Right forelimb (tissue), 1 donor: Measurements from ENCODE around the gene RBFOX1.

Source experiments
- DNase-seq: peaks from one replicate; pipeline ENCODE4 v3.0.0-alpha.2; 2018

Gene RBFOX1

DNA sequence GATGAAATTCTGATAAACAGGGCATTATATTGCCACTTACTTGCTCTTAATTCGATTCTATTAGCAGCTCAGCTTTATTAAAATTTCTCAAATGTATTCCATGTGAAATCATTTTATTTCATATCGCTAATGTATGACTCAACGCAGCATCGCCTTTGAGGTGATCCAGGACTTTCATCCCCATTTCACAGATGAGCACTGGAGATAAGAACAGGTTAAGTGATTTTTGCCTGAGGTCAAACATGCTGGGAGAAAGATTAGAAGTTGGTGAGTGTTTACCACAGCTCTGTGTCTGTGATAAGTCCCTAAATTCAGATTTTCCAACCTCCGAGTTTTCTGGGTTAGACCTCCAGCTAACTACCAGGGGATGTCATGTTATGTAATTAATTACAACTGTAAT, 43.6 kb downstream of the RBFOX1 start:
- DNase-seq = no peak

DNA sequence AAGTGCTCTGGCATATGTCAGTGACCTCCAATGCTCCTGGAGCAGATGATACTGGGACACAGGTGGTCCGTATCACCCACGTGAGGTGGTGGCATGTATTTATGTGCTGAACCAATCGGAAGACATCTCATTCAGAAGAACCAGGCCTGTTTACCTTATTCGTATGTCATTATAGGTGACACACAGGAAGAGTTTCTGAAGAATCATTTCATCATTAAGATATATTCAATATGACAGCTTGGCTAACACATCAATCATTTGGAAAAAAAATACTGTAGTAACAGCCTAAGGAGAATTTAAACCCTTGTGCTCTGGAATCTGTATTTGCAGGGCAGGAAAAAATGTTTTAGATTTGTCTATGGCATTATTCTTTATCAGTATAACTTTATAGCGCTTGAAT, 44.6 kb downstream of the RBFOX1 start:
- DNase-seq = no peak

DNA sequence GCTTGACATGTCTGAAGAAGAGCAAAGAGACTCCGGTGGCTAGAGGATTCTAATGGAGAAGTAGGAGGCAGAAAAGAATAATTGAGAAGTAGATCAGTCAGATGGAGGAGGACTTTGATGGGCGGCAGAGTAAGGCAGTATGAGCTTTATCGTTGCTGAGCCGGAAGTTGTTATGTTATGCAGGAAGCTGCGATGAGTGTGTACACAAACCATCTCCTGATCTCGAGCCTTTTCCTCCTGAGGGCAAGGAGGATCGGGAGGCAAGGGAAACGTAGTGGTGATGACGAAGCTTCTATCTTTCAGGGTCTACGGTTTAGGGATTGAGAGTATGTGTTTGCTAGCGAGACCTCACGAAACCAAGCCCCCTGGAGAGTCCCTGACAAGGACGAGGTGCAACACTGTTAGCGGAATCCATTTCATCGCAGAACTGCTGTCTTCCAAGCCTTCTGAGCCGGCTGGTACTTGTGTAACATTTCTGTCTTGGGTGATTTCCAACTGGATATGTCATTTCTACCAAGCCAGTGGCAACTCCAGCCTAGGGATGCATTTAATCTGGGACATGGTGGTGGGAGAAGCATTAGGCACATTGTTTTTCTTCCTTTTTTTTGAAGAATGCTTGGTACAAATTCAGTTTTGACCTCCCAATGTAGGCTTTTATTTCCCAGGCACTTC, 45.5 kb downstream of the RBFOX1 start:
- DNase-seq = no peak

DNA sequence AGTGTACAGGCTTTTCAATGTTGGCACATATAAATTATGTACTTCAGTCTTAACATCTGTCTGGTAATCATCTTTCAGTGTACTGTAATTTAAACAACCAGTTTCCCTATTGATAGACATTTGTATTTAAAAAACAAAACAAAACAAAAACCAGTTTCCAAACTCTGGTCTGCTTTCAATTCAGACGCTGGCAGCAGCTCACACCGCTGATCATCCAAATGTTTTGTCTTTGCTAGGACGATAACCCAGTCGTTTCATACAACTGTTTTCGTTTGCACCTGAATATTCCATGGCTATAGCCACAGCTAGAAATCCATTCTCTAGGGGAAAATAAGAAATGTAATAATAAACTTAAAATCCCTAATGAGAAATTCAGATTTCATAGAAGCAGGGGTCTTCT, 47.8 kb downstream of the RBFOX1 start:
- no peak for DNase-seq

DNA sequence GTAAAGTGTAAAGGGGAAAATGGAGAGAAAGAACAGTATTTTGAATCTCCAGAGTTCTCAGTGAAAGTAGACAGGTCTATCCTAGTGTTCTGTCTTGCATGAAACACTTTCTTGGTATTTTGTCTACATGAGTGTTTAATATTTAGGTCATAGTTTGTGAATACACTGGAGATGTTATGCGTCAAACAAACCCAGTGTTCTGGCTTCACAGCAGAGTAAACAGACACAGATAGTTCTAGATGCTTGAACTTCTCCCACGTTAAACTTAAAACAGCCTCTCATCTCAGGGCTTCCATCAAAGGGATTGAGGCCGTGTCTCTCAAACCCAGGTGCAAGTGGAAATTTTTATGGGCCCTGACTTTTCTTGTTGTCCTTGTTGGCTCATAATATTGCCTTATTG, 48.3 kb downstream of the RBFOX1 start:
- no peak for DNase-seq

GRCh38 chr16:7381671-7382070, 49.0 kb downstream of the RBFOX1 start:
- no peak for DNase-seq

- DNase-seq = no peak
Measured at GRCh38 chr16:7382521-7382920, 49.9 kb downstream of the RBFOX1 start.

DNA sequence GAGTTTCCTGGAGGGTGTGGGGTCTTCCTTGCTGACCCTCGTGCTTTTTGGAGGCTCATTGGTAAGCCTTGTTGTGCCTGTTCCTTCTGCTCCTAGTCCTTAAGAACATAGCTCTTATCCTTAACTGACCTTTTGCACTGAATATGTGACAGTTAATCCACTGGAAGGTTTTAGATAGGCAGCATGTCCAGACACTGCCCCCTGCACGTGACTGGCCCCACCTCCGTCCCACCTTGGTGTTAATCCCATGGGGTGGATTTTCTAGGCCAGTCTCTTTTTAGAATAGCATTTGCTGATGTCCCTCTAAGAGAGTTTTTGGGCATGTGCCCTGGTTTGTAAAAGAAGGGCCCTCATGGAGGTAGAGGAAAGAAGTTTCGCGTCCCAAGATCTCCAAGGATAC, 58.3 kb downstream of the RBFOX1 start:
- no peak for DNase-seq

GRCh38 chr16:7391694-7392093, 59.0 kb downstream of the RBFOX1 start:
- DNase-seq = no peak

DNA sequence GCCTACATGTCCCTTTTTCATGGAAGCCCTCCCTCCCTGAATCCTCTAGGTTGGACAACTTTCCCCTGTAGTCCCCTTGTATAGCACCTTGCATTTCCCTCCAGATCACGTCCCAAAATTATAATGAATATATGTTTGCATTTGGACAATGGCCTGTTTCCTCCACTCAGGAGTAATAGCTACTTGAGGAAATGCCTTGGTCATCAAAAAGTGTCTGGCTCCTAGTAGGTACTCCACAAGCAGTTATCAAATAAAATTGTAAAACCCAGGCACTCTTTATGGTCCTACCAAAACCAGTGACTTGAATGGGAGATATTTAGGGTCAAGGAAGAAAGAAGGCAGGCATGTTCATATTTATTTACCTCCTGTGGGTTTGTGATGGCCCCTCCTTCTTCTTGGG, 59.6 kb downstream of the RBFOX1 start:
- DNase-seq = no peak

DNA sequence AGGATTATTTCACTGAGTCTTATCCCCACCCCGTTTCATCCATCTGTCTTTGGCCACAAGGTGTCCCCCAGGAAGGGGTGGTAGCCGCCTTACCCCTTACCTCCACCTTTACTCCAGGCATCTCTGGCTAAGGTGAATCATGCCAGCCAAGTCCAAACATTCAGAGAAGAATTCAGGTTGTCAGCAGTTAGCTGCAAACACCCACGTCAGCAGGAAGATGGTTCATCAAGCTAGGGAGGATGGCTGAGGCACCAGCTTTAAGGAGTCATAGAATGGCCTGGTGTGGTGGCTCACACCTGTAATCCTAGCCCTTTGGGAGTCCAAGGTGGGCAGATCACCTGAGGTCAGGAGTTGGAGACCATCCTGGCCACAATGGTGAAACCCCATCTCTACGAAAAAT, 61.0 kb downstream of the RBFOX1 start:
- no peak for DNase-seq

DNA sequence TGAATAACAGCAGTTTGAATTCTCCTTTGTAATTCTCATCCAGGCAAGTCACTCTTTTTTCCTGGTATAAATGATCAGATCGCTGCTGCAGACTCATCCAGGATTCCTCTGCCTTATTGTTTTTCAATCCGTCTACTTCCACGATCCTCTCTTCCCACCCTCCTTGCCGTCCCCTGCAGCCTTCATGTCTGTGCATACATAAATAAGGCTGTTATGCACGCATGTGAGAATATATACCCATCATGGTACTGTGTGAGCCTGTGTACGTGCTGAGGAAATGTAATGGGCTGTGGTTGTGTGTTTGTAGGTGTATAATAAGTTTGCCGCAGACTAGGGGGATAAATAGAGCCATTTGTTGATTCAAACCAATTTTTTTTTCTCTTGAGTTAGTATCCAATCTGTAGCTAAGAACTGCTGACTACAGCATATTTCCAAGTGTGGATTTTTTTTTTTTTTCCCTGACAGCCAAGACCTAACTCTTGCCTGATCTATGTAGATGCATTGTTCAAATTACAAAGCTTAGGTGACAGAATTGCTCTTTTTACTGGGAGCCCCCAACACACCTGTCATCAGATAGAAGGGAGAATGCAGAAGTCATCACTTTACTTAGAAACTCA, 62.2 kb downstream of the RBFOX1 start:
- DNase-seq = no peak

DNA sequence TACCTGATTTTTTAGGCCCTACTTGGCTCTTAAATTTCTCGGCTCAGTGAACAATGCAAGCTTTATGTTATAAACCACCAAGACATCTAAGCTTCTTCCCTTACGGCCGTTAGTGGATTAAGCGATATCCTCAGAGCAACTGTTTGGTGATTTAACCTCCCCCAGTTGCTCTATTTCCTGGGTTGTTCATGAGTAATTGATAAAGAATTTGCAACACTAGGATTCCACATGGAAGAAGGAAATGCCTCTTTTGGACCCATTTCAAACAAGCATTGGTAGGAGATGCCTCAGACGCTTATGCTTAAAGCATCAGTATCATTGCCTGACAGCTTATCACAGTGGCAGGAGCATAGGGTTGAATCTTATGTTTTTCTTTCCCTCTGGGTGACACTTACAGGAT, 65.3 kb downstream of the RBFOX1 start:
- DNase-seq = no peak

GRCh38 chr16:7398536-7398935, 65.9 kb downstream of the RBFOX1 start:
- DNase-seq = no peak

DNA sequence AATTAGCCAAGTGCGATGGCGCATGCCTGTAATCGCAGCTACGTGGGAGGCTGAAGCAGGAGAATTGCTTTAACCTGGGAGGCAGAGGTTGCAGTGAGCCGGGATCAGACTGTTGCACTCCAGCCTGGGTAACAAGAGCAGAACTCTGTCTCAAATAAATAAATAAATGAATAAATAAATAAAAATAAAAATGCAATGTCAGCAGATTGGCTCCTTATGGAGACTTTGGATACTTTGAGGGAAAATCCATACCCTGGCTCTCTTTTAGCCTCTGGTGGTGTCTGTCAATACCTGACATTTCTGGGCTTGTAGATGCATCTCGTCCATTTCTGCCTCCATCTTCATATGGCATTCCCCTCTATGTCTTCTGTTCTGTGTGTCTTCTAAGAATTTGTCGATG, 66.7 kb downstream of the RBFOX1 start:
- DNase-seq = no peak

DNA sequence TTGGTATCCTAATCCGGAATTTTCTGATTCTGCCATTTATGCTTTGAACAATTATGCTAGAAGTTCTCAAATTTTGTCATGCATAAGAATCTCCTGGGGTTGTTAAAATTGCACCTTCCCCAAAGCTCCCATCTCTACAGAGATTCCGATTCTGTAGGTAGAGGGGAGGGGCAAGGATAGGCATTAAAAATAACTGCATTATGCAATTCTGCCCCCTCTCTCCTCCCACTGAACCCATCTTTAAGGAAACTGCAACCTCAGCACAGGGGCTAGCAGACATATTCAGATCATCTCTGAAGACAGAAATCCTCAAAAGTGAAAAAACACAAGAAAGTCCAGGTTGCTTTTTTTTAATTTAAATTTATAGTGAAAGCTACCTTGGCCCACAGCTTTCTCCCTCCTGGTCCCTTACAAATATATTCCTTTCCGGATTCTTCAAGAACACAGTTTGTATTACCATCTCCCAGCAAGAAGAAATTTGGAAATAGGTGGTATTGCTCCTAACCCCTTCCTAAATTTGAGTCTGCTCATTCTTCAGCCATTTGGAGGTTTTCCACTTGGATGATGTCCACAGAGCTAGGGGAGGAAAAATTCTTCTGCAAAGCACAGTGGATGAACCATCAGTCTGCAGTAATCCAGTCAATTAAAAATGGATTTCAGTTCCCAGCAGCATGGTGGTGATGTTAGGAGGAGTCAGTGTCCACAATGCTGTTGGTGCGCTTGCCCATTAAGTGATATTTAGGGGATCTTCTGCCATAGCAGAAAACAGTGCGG, 67.7 kb downstream of the RBFOX1 start:
- no peak for DNase-seq

- DNase-seq = no peak
Measured at GRCh38 chr16:7404217-7404616, 71.6 kb downstream of the RBFOX1 start.

GRCh38 chr16:7405166-7405565, 72.5 kb downstream of the RBFOX1 start:
- peak; percentile 75 for DNase-seq

DNA sequence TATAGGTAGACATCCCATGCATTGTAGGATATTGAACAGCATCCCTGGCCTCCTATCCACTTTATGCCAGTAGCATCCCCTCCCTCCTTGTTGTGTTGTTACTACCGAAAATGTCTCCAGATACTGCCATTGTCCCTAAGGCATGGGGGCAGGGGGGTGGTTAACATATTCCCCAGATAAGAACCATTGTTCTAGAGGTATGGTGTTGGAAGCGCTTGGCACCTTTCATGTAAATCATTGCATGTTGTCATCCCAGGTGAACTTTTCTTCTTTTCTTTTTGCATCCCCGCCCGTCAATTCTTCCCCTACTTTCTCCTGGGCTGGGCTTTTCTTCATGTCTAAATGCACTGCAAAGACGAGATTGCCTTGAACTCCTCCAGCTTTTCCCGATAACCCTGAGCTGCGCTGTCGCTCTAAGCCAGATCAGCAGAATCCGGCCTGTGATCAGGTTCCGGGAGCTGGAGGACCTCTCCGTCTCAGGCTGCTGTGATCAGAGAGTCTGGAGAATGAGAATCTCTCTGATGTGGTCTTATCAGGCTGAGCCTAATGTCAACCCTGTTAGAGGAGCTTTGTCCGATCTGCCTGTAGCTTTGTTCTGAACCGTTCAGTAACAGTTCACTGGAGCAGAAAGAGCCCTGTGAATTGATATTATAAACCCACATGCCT, 76.2 kb downstream of the RBFOX1 start:
- DNase-seq = no peak

- no peak for DNase-seq
Measured at GRCh38 chr16:7419441-7419840, 86.8 kb downstream of the RBFOX1 start.

DNA sequence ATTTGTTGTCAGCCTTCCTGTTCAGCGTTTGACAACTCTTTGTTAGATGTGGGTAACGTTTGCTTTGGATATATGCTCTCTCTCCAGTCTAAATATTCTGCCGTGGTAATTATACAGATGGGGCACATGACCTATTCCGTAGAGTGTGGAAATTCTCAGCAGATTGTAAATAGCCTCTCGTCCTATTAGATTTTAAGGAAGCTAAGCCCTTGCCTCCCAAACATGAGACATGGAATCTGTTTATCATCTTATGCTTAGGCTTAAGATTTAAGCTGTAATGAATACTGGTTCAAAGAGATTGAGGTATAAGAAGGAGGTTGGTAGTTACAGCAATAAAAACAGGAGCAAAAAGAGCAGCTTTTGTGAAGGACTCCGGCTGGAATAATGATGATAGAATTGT, 87.4 kb downstream of the RBFOX1 start:
- no peak for DNase-seq

- DNase-seq = no peak
Measured at GRCh38 chr16:7420843-7421242, 88.2 kb downstream of the RBFOX1 start.

- no peak for DNase-seq
Measured at GRCh38 chr16:7421578-7421977, 88.9 kb downstream of the RBFOX1 start.
